ENCODE measurements around the gene COL20A1.

Gene COL20A1

DNA sequence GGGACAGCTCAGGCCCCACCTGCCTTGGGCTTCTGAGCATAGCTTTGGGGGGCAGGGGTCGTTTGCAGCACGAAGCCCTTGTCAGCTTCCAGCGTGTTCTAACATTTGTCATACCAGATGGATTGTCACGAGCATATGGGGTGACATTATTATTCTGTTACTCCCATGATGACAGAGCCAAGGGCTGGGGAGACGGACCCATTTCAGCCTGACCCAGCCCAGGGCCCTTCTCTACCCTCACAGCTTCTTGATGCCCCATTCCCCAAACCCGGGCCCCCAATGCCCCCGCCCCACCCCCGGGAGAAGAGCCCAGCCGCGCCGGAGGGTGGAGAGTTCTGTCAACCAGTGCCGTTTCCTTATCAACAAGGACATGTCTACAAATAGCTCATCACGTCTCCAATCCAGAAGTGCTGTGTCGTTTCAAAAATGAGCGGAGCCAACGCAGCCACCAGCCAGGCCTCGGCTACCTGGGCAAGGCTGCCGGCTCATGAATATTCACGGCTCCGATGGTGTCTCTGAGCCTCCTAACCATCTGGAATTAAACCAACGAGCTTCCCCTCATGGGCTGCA, 77.7 kb downstream of the COL20A1 start:
- Histone ChIP-seq H3K27ac (no peak overlapping the region), H3K4me3 (ENCODE audit: low read depth in 1 of 2, low read length in 1 of 2) (no peak overlapping the region), H3K36me3 (no peaks in the 10 kb centered on the region), H3K9me3 (no peaks in the 10 kb centered on the region), H3K4me1 (ENCODE audit: control insufficient read depth in 1 of 2, insufficient read depth in 1 of 2, low read depth in 1 of 2, low read length in 1 of 2) (no peaks in the 10 kb centered on the region), H3K27me3 (peaks cover 25% of the 10 kb centered on the region)
- TF ChIP-seq CTCF (IDR thresholded peaks at IDR 0.05) = no peak

DNA sequence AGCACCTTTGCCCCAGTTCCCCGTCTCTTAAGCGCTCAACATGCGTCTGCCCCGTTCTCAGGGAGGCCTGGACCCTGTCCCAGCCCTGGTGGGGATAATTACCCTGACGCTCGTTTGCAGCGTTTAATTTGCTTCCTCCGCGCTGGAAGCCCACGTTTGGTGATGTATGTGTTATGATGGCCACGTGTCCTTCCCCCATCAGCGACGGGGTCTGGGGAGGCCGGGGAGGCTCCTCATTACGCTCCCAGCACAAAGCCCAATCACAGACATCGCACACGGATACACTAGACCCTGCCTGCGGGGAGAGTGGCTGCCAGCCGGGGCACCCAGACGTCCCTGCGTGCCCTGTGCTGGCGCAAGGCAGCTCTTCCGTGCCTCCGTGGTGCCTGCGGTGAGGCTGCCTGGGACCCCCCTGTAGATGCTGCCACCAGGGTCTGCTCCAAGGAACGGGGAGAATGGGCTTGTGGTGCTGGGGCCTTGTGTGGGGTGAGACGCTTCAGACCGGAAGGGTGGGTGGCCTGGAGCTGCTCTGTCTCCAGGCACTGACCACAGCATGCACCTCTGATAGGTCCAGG, 78.4 kb downstream of the COL20A1 start:
- no peak for TF ChIP-seq CTCF (IDR thresholded peaks at IDR 0.05)
- no peak overlapping the region for H3K4me3 ChIP-seq (ENCODE audit: low read depth in 1 of 2, low read length in 1 of 2)
- H3K4me1 ChIP-seq (ENCODE audit: control insufficient read depth in 1 of 2, insufficient read depth in 1 of 2, low read depth in 1 of 2, low read length in 1 of 2) = no peaks in the 10 kb centered on the region
- no peaks in the 10 kb centered on the region for H3K9me3 ChIP-seq
- peaks cover 30% of the 10 kb centered on the region for H3K27me3 ChIP-seq
- no peaks in the 10 kb centered on the region for H3K36me3 ChIP-seq
- no peak overlapping the region for H3K27ac ChIP-seq

- no peaks in the 10 kb centered on the region for H3K4me1 ChIP-seq (ENCODE audit: control insufficient read depth in 1 of 2, insufficient read depth in 1 of 2, low read depth in 1 of 2, low read length in 1 of 2)
- H3K9me3 ChIP-seq = no peaks in the 10 kb centered on the region
- no peak overlapping the region for H3K4me3 ChIP-seq (ENCODE audit: low read depth in 1 of 2, low read length in 1 of 2)
- peaks cover 48% of the 10 kb centered on the region for H3K27me3 ChIP-seq
- no peak for TF ChIP-seq CTCF (IDR thresholded peaks at IDR 0.05)
- H3K36me3 ChIP-seq = no peaks in the 10 kb centered on the region
- no peak overlapping the region for H3K27ac ChIP-seq
Observed at GRCh38 chr20:63372971-63373885, 80.2 kb downstream of the COL20A1 start.

GRCh38 chr20:63373996-63374395, 81.0 kb downstream of the COL20A1 start:
- H3K36me3 ChIP-seq = no peaks in the 10 kb centered on the region
- TF ChIP-seq CTCF (IDR thresholded peaks at IDR 0.05) = no peak
- no peak overlapping the region for H3K27ac ChIP-seq
- no peaks in the 10 kb centered on the region for H3K9me3 ChIP-seq
- no peak overlapping the region for H3K4me3 ChIP-seq (ENCODE audit: low read depth in 1 of 2, low read length in 1 of 2)
- no peaks in the 10 kb centered on the region for H3K4me1 ChIP-seq (ENCODE audit: control insufficient read depth in 1 of 2, insufficient read depth in 1 of 2, low read depth in 1 of 2, low read length in 1 of 2)
- peaks cover 56% of the 10 kb centered on the region for H3K27me3 ChIP-seq

GRCh38 chr20:63374504-63374903, 81.5 kb downstream of the COL20A1 start:
- peaks cover 61% of the 10 kb centered on the region for H3K27me3 ChIP-seq
- H3K27ac ChIP-seq = no peak overlapping the region
- TF ChIP-seq CTCF (IDR thresholded peaks at IDR 0.05) = no peak
- no peaks in the 10 kb centered on the region for H3K9me3 ChIP-seq
- H3K4me1 ChIP-seq (ENCODE audit: control insufficient read depth in 1 of 2, insufficient read depth in 1 of 2, low read depth in 1 of 2, low read length in 1 of 2) = no peaks in the 10 kb centered on the region
- H3K36me3 ChIP-seq = no peaks in the 10 kb centered on the region
- no peak overlapping the region for H3K4me3 ChIP-seq (ENCODE audit: low read depth in 1 of 2, low read length in 1 of 2)
